ENCODE results near the gene CENPL. TPM values are rescaled to one million over a fixed set of nuclear protein-coding genes. Genes with fewer than 3 reads are reported as not detected.

The CENPL gene
- total and polyA plus RNA-seq, 9 of the 15 experiments (the other 6 are each of a cell fraction or from before 2014, with no cell fraction given), result 33.0 to 52.7 (median 39.7) TPM

GRCh38 chr1:173867141-173867752, 42.6 kb upstream of the CENPL start (continued):
- TF ChIP-seq POLR2AphosphoS2 (IDR thresholded peaks at IDR 0.05; ENCODE audit: low read length) (peak; percentile 21; the same call in 1 of the 2 replicates), BCL6 (CRISPR knock-in tag; IDR thresholded peaks at IDR 0.05) (no peak), ZNF274 (IDR thresholded peaks at IDR 0.05; ENCODE audit: borderline replicate concordance, low read depth, low read length) (no peak), RBM14 (IDR thresholded peaks at IDR 0.05; ENCODE audit: borderline replicate concordance, insufficient read depth, low read depth, low read length) (no peak), ARID4B (CRISPR knock-in tag; IDR thresholded peaks at IDR 0.05) (no peak; the same call in 1 of the 2 replicates), CREB5 (CRISPR knock-in tag; IDR thresholded peaks at IDR 0.05) (no peak), ZNF384 (IDR thresholded peaks at IDR 0.05; ENCODE audit: low read depth, low read length) (no peak), E2F3 (CRISPR knock-in tag; IDR thresholded peaks at IDR 0.05) (no peak), E4F1 (CRISPR knock-in tag; IDR thresholded peaks at IDR 0.05; ENCODE audit: borderline replicate concordance) (no peak), DLX4 (CRISPR knock-in tag; IDR thresholded peaks at IDR 0.05) (0 out of 2 replicates have a peak, but pooled peaks have one; percentile 21), RBM22 (IDR thresholded peaks at IDR 0.05; ENCODE audit: low read depth, low read length, poor library complexity, severe bottlenecking) (peak; percentile 87), TBP (optimal IDR thresholded peaks at IDR 0.05; ENCODE audit: low read depth, low read length) (no peak), POLR2G (IDR thresholded peaks at IDR 0.05; ENCODE audit: low read depth, low read length) (peak; percentile 74), IRF2 (CRISPR knock-in tag; IDR thresholded peaks at IDR 0.05) (no peak), ZNF146 (CRISPR knock-in tag; IDR thresholded peaks at IDR 0.05; ENCODE audit: unreplicated experiment) (no peak), JUN (IDR thresholded peaks at IDR 0.05; ENCODE audit: borderline replicate concordance, low read depth, low read length) (no peak), JUN (CRISPR knock-in tag; IDR thresholded peaks at IDR 0.05; ENCODE audit: borderline replicate concordance) (peak; percentile 95; the same call in 1 of the 2 replicates), HLTF (IDR thresholded peaks at IDR 0.05) (no peak), CHD1 (IDR thresholded peaks at IDR 0.05; ENCODE audit: low read length) (peak; percentile 98)
